IMR-90 (cell line): ENCODE measurements around the gene TTLL8. TPM values are rescaled to one million over a fixed set of nuclear protein-coding genes. Genes with fewer than 3 reads are reported as not detected.

Source experiments
- ATAC-seq: fragments of 200-7000 bp; cut with Tn5 transposase; 2 replicates; pipeline ENCODE4 v1.9.1; 2020; ENCODE audit warnings: low read depth, mild to moderate bottlenecking, moderate library complexity
- BruUV-seq: library from RNA; stranded (reverse); fragments of 400-500 nt; replicated peaks from 2 replicates; lab custom pipeline; 2021; lab: Mats Ljungman, UMichigan
- CTCF ChIA-PET: fragments of 300-600 bp; formaldehyde crosslinking; extraction: SDS; loops from one replicate; lab custom pipeline; 2021; ENCODE audit warnings: antibody characterized with exemption; lab: Yijun Ruan, JAX
- POLR2A ChIA-PET: fragments of 300-600 bp; sonication (Branson Sonifier 250); formaldehyde crosslinking; loops from one replicate; lab custom pipeline; 2022; ENCODE audit warnings: antibody characterized with exemption; ENCODE audit not compliant: unreplicated experiment; lab: Charles Lee
- DNase-seq: peaks from one replicate; pipeline ENCODE4 v3.0.0; 2013
- H2AFZ ChIP-seq: replicated peaks from 2 replicates; pipeline ENCODE3; 2013; ENCODE audit warnings: low read length, mild to moderate bottlenecking; ENCODE audit not compliant: poor library complexity
- H2AK5ac ChIP-seq: 2 replicates; pipeline ENCODE4 v1.6.1; 2013; ENCODE audit warnings: low read depth, low read length, inconsistent platforms
- H2AK9ac ChIP-seq: replicated peaks from 2 replicates; pipeline ENCODE3; 2013; ENCODE audit warnings: mild to moderate bottlenecking, low read depth, low read length, moderate library complexity; ENCODE audit not compliant: poor library complexity
- H2BK120ac ChIP-seq: 2 replicates; pipeline ENCODE4 v1.6.1; 2013; ENCODE audit warnings: low read depth, low read length, inconsistent platforms
- H2BK15ac ChIP-seq: 3 replicates; pipeline ENCODE4 v1.6.1; 2013; ENCODE audit warnings: low read depth, low read length, inconsistent platforms
- H2BK20ac ChIP-seq: 2 replicates; pipeline ENCODE4 v1.6.1; 2013; ENCODE audit warnings: low read depth, mild to moderate bottlenecking, inconsistent platforms, low read length, moderate library complexity
- H2BK5ac ChIP-seq: 2 replicates; pipeline ENCODE4 v1.6.1; 2013; ENCODE audit warnings: mild to moderate bottlenecking, low read depth, low read length, inconsistent platforms; ENCODE audit not compliant: poor library complexity, severe bottlenecking
- H3K14ac ChIP-seq: replicated peaks from 2 replicates; pipeline ENCODE4 v1.6.1; 2013; ENCODE audit warnings: low read depth, low read length, inconsistent platforms
- H3K18ac ChIP-seq: 2 replicates; pipeline ENCODE4 v1.6.1; 2013; ENCODE audit warnings: low read depth, low read length, control low read depth
- H3K23ac ChIP-seq: 2 replicates; pipeline ENCODE4 v1.6.1; 2013; ENCODE audit warnings: low read depth, low read length, inconsistent platforms
- H3K27ac ChIP-seq: 2 replicates; pipeline ENCODE4 v1.5.1; 2013; ENCODE audit warnings: mild to moderate bottlenecking, control low read depth, low read length; ENCODE audit not compliant: insufficient read depth
- H3K27me3 ChIP-seq: 2 replicates; pipeline ENCODE4 v1.6.1; 2013; ENCODE audit warnings: low read length; ENCODE audit not compliant: control insufficient read depth, insufficient read depth
- H3K36me3 ChIP-seq: 2 replicates; pipeline ENCODE4 v1.6.1; 2013; ENCODE audit warnings: low read length, mixed read lengths; ENCODE audit not compliant: control insufficient read depth, insufficient read depth
- H3K4ac ChIP-seq: 2 replicates; pipeline ENCODE4 v1.6.1; 2013; ENCODE audit warnings: low read depth, low read length, inconsistent platforms
- H3K4me1 ChIP-seq: 2 replicates; pipeline ENCODE4 v1.6.1; 2013; ENCODE audit warnings: low read length, mixed read lengths; ENCODE audit not compliant: control insufficient read depth, insufficient read depth
- H3K4me2 ChIP-seq: 2 replicates; pipeline ENCODE4 v1.6.1; 2013; ENCODE audit warnings: low read depth, mild to moderate bottlenecking, control low read depth, low read length, moderate library complexity
- H3K4me3 ChIP-seq: 2 replicates; pipeline ENCODE4 v1.5.1; 2013; ENCODE audit warnings: low read depth, mild to moderate bottlenecking, control low read depth, low read length, moderate library complexity; ENCODE audit not compliant: insufficient read depth
- H3K56ac ChIP-seq: 2 replicates; pipeline ENCODE4 v1.6.1; 2013; ENCODE audit warnings: low read length, inconsistent platforms; ENCODE audit not compliant: insufficient read depth; ENCODE audit errors: extremely low read depth
- H3K79me1 ChIP-seq, 2 experiments: 2 replicates each; pipeline ENCODE4 v1.6.1; 2013; ENCODE audit warnings: low read length in 2 of 2, inconsistent platforms in 1 of 2, low read depth in 1 of 2
- H3K9ac ChIP-seq: 2 replicates; pipeline ENCODE4 v1.6.1; 2013; ENCODE audit warnings: low read depth, low read length, control low read depth
- H3K9me1 ChIP-seq: 2 replicates; pipeline ENCODE4 v1.6.1; 2013; ENCODE audit warnings: low read length, inconsistent platforms; ENCODE audit not compliant: insufficient read depth
- H3K9me3 ChIP-seq: 2 replicates; pipeline ENCODE4 v1.6.1; 2013; ENCODE audit warnings: low read length; ENCODE audit not compliant: control insufficient read depth, insufficient read depth
- H4K20me1 ChIP-seq: 2 replicates; pipeline ENCODE4 v1.6.1; 2013; ENCODE audit warnings: low read length, inconsistent platforms; ENCODE audit not compliant: insufficient read depth
- H4K5ac ChIP-seq: 2 replicates; pipeline ENCODE4 v1.6.1; 2013; ENCODE audit warnings: mild to moderate bottlenecking, low read depth, low read length, control low read depth
- H4K8ac ChIP-seq, 2 experiments: 2 replicates each; pipeline ENCODE4 v1.6.1; 2013; ENCODE audit warnings: low read depth in 2 of 2, low read length in 2 of 2, control low read depth in 1 of 2, inconsistent platforms in 1 of 2
- H4K91ac ChIP-seq: 2 replicates; pipeline ENCODE4 v1.6.1; 2013; ENCODE audit warnings: low read depth, low read length, inconsistent platforms; ENCODE audit not compliant: insufficient read depth
- BHLHE40 ChIP-seq: fragments of 150-350 bp; IDR thresholded peaks from 2 replicates; pipeline ENCODE4 v1.6.1; 2016; ENCODE audit warnings: mild to moderate bottlenecking, low read depth, low read length
- CEBPB ChIP-seq: IDR thresholded peaks from 2 replicates; pipeline ENCODE4 v1.6.1; 2012; ENCODE audit warnings: low read depth, low read length, improper control_type of control experiment
- CHD1 ChIP-seq: IDR thresholded peaks from 2 replicates; pipeline ENCODE4 v1.6.1; 2012; ENCODE audit warnings: low read depth, low read length, improper control_type of control experiment
- FOS ChIP-seq: fragments of 150-350 bp; IDR thresholded peaks from 2 replicates; pipeline ENCODE4 v1.6.1; 2016; ENCODE audit warnings: low read depth, low read length
- MAFK ChIP-seq: IDR thresholded peaks from 2 replicates; pipeline ENCODE4 v1.6.1; 2012; ENCODE audit warnings: low read depth, low read length, improper control_type of control experiment
- MAZ ChIP-seq: IDR thresholded peaks from 2 replicates; pipeline ENCODE4 v1.6.1; 2012; ENCODE audit warnings: low read depth, mild to moderate bottlenecking, low read length, improper control_type of control experiment, moderate library complexity, borderline replicate concordance
- MXI1 ChIP-seq: IDR thresholded peaks from 2 replicates; pipeline ENCODE4 v1.6.1; 2012; ENCODE audit warnings: low read depth, mild to moderate bottlenecking, low read length, moderate library complexity, borderline replicate concordance
- NFE2L2 ChIP-seq: fragments of 150-350 bp; IDR thresholded peaks from 2 replicates; pipeline ENCODE4 v1.6.1; 2016; ENCODE audit warnings: low read depth, mild to moderate bottlenecking, low read length
- RAD21 ChIP-seq: IDR thresholded peaks from 2 replicates; pipeline ENCODE4 v1.6.1; 2012; ENCODE audit warnings: low read length, improper control_type of control experiment
- RCOR1 ChIP-seq: IDR thresholded peaks from 2 replicates; pipeline ENCODE4 v1.6.1; 2012; ENCODE audit warnings: mild to moderate bottlenecking, low read length, improper control_type of control experiment; ENCODE audit not compliant: insufficient replicate concordance
- RFX5 ChIP-seq: IDR thresholded peaks from 2 replicates; pipeline ENCODE4 v1.8.0; 2012; ENCODE audit warnings: low read depth, mild to moderate bottlenecking, low read length, moderate library complexity
- WGBS, 2 experiments: methylation state at CpG; one replicate each; pipeline versions ENCODE4 v1.1.5 to v1.1.7; 2013; ENCODE audit warnings: missing lambda C conversion rate in 2 of 2; ENCODE audit not compliant: insufficient read length in 1 of 2; ENCODE audit errors: extremely low coverage in 2 of 2; 5-methylcytosine and 5-hydroxymethylcytosine counted together
- dilution Hi-C: fragments of 300-500 bp; cut with HindIII; formaldehyde crosslinking; loops from one replicate; pipeline ENCODE4 v1.14.3; 2018; ENCODE audit warnings: low sequenced_read_pairs; ENCODE audit not compliant: unreplicated experiment
- in situ Hi-C: fragments of 300-500 bp; cut with MboI; formaldehyde crosslinking; loops from 3 replicates; pipeline ENCODE4 v1.14.3; 2019; ENCODE audit warnings: low sequenced_read_pairs, inconsistent platforms, mixed read lengths
- intact Hi-C: fragments of 100-400 bp; cut with micrococcal nuclease; formaldehyde crosslinking; loops from 2 replicates; pipeline ENCODE4 v1.10.0; 2022
- polyA plus RNA-seq, 3 experiments: library from polyadenylated mRNA; depleted of rRNA; stranded (reverse); fragments of >200 nt; gene quantifications; 2 replicates each; pipeline ENCODE4 v1.2.3, GENCODE V29; 2012; ENCODE audit warnings: low replicate concordance in 1 of 3
- total RNA-seq: library from RNA; depleted of rRNA; stranded (reverse); fragments of >200 nt; gene quantifications from 2 replicates; pipeline ENCODE4 v1.2.3, GENCODE V29; 2012
- TF ChIP-seq, protein P1 (sequence below): fragments of 150-350 bp; IDR thresholded peaks from 2 replicates; pipeline ENCODE4 v1.6.1; 2017; ENCODE audit warnings: mild to moderate bottlenecking, antibody characterized with exemption, low read length, low read depth
- TF ChIP-seq, protein P2 (sequence below): conservative IDR thresholded peaks from 2 replicates; pipeline ENCODE4 v1.5.1; 2012; ENCODE audit warnings: mild to moderate bottlenecking, low read depth, low read length, improper control_type of control experiment
- TF ChIP-seq, protein P3 (sequence below): fragments of 150-350 bp; IDR thresholded peaks from 2 replicates; pipeline ENCODE4 v1.6.1; 2016; ENCODE audit warnings: low read depth, mild to moderate bottlenecking, low read length, moderate library complexity, borderline replicate concordance

Gene TTLL8
- total and polyA plus RNA-seq, 2 of the 4 experiments (the other 2 are of a cell fraction), result not detected

DNA sequence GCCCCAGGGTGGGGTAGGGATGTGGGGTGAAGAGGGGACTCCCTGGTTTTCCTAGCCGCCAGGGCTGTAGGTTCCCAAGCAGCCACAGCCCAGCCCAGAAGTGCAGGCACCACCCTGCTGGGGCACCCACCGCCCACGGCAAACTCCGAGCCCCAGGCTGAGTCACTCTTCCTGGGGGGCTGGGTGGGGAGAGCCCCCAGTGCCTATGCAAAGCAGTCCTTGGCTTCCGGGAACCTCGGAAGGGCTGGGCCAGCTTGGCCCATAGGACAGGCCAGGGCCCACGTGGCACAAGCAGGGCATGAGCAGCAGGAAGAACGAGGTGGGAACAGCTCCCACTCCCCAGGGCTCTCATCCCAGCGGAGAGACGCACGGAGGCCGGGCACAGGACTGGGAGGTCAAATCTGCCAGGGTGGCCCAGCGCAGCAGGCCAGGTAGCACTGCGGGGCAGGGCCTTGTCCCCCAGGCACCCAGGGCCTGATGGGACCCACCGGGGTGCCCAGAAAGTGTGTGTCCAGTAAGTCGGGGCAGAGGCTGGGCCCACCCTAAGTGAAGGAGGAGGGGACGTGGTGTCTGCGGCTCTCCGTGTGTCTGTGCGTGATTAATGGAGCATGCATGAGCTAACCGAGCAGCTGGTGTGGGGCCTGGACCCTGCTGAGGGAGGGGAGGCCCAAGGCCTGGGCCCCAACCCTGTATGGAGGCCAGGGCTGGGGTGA lies 41.0 kb downstream of the TTLL8 start:
- Histone ChIP-seq H3K9me1 (0 out of 2 replicates have a peak, but pooled peaks cover 5% of the 10 kb centered on the region), H3K27ac (no peak overlapping the region), H2AFZ (no peak overlapping the region), H3K4me3 (no peak overlapping the region), H3K79me1 (no peaks in the 10 kb centered on the region), H2BK5ac (no peak overlapping the region), H2AK5ac (no peak overlapping the region), H2BK15ac (no peak overlapping the region), H3K56ac (no peak overlapping the region), H2AK9ac (no peak overlapping the region), H3K27me3 (peaks cover 60% of the 10 kb centered on the region), H3K4me2 (no peak overlapping the region), H4K5ac (no peak overlapping the region), H3K14ac (no peak overlapping the region), H3K23ac (no peak overlapping the region), H4K20me1 (no peaks in the 10 kb centered on the region), H3K4ac (no peak overlapping the region), H3K18ac (no peak overlapping the region), H3K9me3 (peaks cover 4% of the 10 kb centered on the region; the same call in 1 of the 2 replicates), H2BK20ac (no peak overlapping the region), H2BK120ac (no peak overlapping the region), H4K91ac (no peak overlapping the region), H3K36me3 (no peaks in the 10 kb centered on the region), H4K8ac (no peak overlapping the region), H3K9ac (no peak overlapping the region), H3K4me1 (peaks cover 6% of the 10 kb centered on the region; the same call in 1 of the 2 replicates)
- no peak for DNase-seq
- intact Hi-C loops (no loop called here), dilution Hi-C loops (no loop called here), in situ Hi-C loops (no loop called here)
- ATAC-seq, result no peak
- POLR2A ChIA-PET, result no interaction called here
- CTCF ChIA-PET, result no interaction called here
- TF ChIP-seq BHLHE40, result no peak
- no peak for TF ChIP-seq RCOR1
- no peak for TF ChIP-seq RAD21
- no peak for TF ChIP-seq MAFK
- TF ChIP-seq CHD1, result no peak
- no peak for TF ChIP-seq FOS
- TF ChIP-seq, protein P1, sequence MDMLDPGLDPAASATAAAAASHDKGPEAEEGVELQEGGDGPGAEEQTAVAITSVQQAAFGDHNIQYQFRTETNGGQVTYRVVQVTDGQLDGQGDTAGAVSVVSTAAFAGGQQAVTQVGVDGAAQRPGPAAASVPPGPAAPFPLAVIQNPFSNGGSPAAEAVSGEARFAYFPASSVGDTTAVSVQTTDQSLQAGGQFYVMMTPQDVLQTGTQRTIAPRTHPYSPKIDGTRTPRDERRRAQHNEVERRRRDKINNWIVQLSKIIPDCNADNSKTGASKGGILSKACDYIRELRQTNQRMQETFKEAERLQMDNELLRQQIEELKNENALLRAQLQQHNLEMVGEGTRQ, result no peak
- TF ChIP-seq CEBPB, result no peak
- TF ChIP-seq NFE2L2, result no peak
- TF ChIP-seq, protein P2, sequence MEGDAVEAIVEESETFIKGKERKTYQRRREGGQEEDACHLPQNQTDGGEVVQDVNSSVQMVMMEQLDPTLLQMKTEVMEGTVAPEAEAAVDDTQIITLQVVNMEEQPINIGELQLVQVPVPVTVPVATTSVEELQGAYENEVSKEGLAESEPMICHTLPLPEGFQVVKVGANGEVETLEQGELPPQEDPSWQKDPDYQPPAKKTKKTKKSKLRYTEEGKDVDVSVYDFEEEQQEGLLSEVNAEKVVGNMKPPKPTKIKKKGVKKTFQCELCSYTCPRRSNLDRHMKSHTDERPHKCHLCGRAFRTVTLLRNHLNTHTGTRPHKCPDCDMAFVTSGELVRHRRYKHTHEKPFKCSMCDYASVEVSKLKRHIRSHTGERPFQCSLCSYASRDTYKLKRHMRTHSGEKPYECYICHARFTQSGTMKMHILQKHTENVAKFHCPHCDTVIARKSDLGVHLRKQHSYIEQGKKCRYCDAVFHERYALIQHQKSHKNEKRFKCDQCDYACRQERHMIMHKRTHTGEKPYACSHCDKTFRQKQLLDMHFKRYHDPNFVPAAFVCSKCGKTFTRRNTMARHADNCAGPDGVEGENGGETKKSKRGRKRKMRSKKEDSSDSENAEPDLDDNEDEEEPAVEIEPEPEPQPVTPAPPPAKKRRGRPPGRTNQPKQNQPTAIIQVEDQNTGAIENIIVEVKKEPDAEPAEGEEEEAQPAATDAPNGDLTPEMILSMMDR, result no peak
- TF ChIP-seq, protein P3, sequence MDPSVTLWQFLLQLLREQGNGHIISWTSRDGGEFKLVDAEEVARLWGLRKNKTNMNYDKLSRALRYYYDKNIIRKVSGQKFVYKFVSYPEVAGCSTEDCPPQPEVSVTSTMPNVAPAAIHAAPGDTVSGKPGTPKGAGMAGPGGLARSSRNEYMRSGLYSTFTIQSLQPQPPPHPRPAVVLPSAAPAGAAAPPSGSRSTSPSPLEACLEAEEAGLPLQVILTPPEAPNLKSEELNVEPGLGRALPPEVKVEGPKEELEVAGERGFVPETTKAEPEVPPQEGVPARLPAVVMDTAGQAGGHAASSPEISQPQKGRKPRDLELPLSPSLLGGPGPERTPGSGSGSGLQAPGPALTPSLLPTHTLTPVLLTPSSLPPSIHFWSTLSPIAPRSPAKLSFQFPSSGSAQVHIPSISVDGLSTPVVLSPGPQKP, result no peak
- TF ChIP-seq MAZ, result no peak
- no peak for TF ChIP-seq MXI1
- TF ChIP-seq RFX5, result no peak
- no TSS peak for BruUV-seq
- 61% methylated on average over 14 of the region's 21 CpGs; no CpG with 5 or more reads in 1 of the 2 experiments for WGBS, 2 experiments
